Measurements from ENCODE around the gene TPCN1.

TPCN1 gene

GRCh38 chr12:113242026-113242418 is 20.8 kb downstream of the TPCN1 start:
- DNase-seq, result peak in 3 of 4 experiments; percentile 63 to 71 (median 65)

DNA sequence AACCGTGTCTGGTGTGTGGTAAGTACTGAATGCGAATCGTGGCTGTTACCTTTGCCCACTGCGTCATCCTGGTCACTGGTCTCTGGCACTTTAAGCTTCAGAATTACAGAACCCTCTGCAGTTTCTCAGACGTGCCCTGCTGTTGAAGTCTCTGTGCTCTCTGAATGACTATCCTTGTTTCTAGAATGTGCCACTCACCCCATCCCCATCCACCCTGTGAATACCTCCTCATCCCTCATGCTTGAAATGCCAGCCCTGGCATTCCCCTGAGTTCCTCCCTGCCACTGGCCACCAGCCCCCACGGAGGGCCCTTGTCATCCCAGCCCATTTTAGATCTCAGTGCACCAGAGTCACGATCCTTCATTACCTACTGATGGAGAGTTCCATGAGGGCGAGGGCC is 21.3 kb downstream of the TPCN1 start:
- DNase-seq, result no peak

- DNase-seq, result no peak
Measured at GRCh38 chr12:113244047-113244460, 22.8 kb downstream of the TPCN1 start.

DNA sequence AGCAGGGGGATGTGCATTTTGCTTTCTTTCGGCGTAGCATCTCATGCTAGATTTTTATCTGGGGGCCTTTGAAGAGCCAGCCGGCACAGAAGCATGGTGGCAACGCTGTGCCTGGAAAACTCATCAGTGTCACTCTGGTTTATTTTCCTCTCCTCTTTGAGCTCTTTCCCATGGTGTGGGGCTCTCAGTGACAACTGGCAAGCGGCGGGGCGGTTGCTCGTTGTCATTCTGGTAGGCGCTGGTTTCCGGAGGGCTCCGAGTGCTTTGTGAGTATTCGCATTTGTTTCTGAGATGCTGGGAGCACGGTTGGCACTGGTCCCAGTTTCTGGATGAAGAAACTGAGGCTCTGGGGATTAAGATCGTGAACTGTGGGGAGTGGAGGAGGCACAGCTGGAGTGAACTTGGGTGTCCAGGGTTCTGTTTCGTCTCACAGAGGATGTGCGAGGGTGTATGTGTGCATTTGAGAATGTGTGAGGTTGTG is 23.3 kb downstream of the TPCN1 start:
- DNase-seq, result no peak

DNA sequence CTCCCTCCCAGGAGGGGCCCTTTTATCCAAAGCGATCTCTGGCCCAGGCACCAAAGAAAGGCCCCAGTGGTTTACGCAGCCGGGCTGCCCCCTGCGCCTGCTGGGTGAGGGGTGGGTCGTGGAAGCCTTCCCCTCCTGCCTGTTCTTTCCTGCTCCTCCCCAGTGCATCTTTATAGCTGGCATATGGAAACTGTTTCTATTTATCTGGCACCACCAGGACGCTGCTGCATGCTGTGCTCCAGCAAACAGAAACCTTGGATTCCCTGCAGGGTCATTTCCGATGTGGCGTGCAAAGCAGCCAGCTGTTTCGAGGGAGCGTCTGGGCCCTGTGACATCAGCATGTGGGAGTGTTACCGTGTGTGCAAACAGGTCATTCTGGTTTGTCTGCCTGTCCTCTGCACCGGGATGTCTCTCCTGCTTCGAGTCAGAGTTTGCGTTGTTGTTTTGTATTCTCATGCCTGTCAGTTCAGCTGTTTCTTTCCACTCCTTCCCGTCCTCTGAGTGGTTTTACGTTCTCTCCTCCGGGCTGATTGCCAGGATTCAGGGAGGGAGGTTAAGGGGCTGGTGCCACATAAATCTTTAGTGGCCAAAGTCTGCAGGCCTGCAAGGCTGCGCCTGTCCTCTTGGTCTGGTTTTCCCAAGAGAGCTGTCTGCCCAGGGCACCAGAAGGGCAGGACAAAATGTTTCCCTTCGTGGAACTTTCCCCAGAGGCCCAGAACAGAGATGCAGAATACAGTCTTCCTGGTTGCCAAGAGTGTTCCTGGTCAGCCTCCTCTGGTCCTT is 24.6 kb downstream of the TPCN1 start:
- DNase-seq, result peak in 3 of 4 experiments; percentile 39 to 69 (median 52)

DNA sequence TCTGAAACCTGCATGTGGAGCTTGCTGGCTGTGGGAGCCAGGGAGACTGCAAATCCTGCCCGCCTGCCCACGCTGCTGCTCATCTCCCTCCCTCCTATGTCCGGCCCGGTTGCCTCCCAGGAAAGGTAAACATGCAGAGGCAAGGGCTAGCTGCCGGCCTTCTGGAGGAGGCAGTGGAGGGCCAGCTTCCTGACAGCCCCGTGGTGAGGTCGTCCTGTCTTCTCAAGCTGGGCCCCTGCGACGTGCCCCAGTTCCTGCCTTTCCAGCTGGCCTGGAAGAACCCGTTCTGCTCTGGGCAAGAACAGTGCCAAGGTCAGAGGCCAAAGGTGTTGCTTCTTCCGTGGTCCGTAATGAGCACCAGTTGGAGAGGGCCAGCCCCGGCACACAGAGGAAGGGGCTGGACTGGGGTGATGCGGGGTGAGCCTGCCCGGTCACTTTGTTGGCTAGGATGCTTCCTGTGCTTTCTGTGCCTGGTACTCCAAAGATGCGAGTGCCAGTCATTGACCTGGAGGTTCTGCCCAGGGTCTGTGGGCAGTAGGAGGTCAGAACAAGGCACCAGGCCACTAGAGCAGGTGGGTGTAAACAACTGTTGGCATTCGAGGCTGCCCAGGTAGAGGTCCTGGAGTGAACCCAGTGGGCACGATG is 25.3 kb downstream of the TPCN1 start:
- no peak for DNase-seq

DNA sequence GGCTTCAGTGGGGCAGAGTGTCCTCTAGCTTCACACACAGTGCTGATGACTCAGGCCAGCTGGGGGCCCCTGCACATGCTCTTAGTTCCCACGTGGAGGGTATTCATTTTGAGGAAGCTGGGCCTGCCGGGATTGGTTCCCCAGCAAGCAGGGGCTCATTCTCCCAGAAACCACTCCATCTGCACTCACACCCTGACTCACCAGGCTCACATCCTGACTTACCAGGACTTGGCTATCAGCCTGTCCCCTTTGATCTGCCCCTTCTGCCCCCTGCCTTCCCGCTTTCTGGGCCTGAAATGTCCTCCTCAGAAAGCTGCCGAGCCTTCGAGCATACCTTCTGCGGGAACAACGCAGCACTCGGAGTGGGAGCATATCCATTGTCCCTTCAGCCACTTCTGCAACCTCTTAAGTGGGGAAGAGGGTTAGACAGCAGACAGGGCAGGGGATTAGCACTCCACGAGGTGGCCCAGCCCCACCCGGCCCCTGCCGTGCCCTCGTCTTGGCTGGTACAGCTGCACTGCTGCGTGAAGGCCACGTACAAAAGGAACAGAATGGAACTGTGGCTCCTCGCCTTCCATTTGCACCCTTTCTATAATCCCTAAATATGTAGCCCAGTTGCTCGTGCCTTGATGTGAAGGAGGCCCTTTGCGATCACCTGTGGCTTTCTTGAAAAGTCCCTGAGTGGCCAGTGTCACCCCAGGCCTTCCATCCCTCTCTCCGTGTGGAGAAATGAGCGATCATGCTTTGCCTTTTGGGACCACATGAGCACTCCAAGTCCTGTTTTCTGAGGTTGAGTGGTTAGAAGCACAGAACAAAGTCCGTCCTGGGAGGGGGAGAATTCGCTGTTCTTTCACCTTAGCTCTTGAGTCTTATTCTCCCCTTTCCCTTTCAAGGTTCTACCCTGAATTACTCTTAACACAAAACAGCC is 26.1 kb downstream of the TPCN1 start:
- DNase-seq, result peak; percentile 75 to 86 (median 80)

DNA sequence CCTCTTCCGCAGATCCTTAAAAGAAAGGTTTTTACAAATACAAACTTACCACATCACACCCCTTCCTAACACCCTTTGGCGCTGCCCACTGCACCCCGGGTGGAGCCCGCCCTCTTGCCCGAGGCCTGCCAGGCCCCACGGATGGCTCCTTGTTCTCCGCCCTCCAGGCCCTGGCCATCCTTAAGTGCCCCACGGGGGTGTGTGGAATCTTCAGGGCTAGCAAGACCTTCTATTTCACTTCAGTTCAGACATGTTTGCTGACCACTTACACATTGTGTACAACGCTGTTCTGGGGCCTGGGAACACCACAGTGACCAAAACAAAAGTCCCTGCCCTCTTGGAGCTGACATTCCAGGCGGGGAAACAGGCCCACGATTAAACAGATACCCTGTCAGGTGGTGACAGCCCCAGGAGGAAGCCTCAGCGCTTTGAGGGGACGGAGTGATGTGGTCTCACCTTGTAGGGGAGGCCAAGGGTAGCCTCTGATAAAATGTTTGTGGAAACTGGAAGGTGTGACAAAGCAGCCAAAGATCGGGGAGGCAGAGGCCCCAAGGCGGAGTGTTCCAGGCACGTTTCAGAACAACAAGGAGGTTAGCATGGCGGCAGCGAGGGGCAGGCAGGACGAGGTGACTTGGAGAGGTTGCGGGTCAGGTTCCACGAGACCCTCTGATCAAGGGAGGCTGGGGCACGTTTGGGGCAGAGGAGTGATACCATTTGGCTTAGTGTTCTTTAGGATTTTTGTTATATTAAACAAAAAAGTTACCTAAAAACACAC is 27.0 kb downstream of the TPCN1 start:
- no peak for DNase-seq

DNA sequence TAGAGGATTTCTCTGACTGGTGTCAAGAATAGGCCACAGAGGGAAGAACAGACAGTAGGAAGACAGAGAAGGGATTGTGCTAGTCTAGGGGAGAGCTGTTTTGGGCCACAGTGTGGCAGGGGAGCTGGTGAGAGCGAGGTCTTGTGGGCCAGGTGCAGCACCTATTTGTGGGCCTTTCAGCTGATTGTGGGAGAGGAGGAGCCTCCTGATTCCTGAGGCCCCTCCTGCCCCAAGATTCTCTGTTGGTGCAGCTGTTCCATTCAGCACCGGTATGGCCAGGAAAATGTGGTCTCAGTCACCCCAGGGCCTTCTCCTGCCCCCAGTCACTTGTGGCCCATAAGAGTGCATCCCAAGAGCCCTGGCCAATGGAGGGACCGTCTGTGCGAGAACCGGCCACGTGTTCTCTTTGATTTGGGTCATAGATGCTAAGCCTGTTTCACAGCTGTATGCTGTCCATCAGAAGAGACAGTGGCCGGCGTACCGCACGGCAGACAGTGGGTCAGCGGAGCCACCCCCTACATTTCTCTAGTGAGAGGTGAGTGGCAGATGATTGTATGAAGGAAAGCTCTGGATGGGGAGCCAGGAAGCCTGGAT is 27.7 kb downstream of the TPCN1 start:
- DNase-seq, result no peak

- no peak for DNase-seq
Measured at GRCh38 chr12:113249546-113249945, 28.3 kb downstream of the TPCN1 start.

DNA sequence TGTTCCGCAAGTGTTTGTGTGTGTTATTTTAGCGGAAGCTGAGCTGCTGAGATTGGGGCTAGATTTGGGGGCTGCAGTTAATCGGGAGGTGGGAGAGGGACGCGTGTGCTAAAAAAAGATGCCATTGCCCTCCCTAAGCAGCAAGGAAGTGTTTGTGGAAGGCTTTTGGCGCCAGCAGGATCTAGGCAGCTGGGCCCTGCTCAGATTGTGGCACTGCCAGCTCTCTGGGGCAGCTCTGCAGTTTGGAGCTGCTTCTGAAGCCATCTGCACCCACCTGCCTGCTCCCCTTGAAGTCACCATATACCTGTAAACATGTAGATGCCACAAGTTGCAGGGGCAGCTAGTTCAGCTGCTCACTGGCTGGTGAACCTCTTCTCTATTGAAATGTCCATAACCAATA is 28.8 kb downstream of the TPCN1 start:
- DNase-seq, result no peak

GRCh38 chr12:113251404-113252070 is 30.3 kb downstream of the TPCN1 start:
- DNase-seq, result peak in 1 of 4 experiments; percentile 2

DNA sequence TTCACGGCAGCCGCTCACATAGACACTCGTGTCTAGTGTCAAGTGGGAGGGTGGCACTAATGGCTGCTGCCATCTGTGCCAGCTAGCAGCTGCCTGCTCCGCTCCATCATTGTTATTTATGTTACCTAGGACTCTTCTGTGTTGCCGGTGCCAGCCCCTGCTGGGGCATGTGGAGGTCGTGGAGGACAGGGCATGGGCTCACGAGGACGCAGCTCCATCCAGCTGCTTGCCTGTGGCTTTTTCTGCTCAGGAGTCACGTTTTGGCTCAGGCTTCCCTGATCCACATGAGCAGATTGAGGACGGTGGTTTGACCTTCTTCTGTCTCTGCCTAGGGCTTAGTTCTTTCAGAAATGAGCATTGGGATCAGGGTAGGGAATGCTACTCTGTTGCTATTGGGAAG is 31.2 kb downstream of the TPCN1 start:
- DNase-seq, result no peak

DNA sequence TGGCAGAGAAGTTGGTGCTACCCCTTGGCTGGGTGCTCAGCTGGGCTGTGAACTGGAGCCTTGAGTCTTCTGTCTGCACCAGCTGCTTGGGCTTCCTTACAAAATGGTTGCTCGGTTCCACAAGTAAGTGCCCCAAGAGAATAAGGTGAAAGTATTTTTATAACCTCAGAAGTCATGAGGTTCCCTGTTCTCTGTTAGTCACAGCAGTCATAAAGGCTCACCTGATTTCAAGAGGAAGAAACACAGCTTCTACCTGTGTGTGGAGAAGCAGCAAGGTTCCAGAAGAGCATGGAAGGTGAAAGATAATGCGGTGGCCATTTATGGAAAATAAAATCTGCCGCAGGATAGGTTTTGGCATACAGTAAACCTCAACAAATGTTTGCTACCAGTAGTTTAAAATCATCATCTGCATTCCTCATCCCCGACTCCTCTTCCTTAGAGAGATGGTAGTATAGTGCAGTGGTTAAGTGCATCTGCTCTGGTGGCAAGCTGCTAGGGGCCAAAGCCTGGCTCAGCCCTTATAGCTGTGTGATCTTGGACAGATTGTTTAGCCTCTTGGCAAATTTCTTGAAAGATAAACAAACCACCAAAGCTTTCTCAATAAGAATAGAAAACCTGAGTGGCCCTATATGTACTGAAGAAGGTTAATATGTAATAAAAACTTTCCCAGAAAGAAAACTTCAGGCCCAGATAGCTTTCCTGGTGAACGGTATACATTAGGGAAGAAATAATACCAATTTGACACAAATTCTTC is 32.4 kb downstream of the TPCN1 start:
- peak in 1 of 4 experiments; percentile 1 for DNase-seq

- DNase-seq, result no peak
Measured at GRCh38 chr12:113254298-113254697, 33.0 kb downstream of the TPCN1 start.

DNA sequence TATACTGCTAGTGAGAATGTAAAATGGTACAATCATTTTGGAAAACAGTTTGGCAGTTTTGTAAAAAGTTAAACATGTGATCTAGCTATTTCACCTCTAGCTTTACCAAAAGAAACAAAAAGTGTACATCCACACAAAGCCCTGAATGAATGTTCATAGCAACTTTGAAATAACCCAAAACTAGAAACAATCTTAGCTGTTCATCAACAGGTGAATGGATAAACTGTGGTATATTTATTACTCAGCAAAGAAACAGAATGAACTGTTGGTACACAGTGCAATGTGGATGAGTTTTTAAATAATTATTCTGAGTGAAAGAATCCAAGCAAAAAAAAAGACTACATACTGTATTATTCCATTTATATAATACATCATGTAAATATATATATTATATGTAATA is 36.3 kb downstream of the TPCN1 start:
- DNase-seq, result no peak

- no peak for DNase-seq
Measured at GRCh38 chr12:113260127-113260526, 38.9 kb downstream of the TPCN1 start.

- DNase-seq, result no peak
Measured at GRCh38 chr12:113260636-113261300, 39.5 kb downstream of the TPCN1 start.

DNA sequence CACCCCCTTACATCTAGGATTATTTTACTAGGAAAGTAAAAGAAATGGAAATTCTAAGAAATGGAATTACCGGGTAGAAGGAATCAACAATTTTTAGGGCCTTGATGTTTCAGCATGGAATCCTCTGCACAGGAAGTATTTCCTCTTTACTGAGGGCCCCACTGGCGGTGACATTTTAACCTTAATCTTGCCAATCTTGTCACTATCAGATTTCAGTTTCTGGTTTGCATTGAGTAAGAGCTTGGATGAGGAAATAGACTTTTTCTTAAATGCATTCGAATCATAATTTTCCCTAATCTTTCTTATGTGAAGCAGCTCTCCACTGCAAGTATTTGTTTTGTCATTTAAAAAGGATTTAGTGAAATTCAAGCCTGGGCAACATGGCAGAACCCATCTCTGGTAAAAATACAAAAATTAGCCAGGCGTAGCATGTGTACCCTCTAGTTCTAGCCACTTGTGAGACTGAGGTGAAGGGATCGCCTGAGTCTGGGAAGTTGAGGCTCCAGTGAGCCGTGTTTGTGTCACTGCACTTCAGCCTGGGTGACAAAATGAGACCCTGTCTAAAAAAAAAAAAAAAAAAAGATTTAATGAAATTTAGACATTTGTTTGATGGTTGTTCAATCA is 40.7 kb downstream of the TPCN1 start:
- peak; percentile 62 to 82 (median 72) for DNase-seq

Data from suppressor macrophage (primary cell).